Astrocyte of the spinal cord (primary cell): ENCODE results near the gene LCLAT1.

Experiments
- DNase-seq: peaks from one replicate; pipeline ENCODE4 v3.0.0; 2011; ENCODE audit warnings: low read depth, low spot score
- H3K4me3 ChIP-seq: 2 replicates; pipeline ENCODE4 v1.5.1; 2011; ENCODE audit warnings: low read depth, mild to moderate bottlenecking, low read length, moderate library complexity
- in situ Hi-C: cut with HindIII; loops from 2 replicates; pipeline ENCODE4 v1.10.0; 2017; ENCODE audit warnings: low sequenced_read_pairs
- TF ChIP-seq, protein P1 (sequence below): IDR thresholded peaks from 2 replicates; pipeline ENCODE4 v1.5.1; 2012; ENCODE audit warnings: low read depth, mild to moderate bottlenecking, low read length, inconsistent platforms

LCLAT1 gene

DNA sequence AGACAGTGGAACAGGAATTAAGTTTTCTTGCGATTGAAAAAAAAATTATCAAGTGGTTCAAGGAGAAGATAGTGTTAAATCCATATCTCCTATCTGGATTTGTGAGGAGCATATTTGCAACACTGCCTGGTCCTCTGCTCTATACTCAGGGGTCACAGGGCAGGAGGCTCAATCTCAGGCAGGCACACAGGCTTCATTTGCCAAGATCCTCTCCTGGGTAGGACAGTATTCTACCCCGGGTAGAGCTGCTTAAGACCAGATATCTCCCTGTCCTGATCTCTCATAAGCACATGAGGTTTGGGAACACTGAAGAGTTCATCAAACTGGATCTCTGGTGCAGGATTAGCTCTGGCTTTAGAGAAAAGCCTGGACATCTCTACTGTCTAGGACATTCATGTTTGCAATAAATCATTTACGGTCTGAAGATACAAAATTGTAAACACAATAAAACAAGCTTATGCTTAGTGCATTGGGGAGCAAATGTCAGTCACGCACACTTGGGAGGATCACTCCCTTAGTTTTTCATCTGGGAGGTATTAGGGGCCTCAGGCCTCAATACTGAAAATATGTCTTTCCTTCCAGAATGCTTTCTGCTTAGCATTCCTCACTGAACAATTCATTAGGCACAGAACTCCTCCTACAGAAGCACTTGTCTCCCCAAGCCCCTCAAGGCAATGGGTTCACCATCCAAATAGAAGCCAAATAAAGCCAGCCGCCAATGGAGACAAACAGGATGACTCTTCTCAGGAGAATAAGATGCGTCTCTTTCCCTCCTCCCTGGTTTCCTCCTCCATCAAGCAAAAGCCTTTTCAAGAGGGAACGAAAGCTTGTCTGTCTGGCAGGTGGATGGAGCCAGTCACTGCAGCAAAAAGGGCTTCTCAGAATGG lies 34.1 kb upstream of the LCLAT1 start:
- in situ Hi-C loops = no loop called here
- no peak for DNase-seq
- TF ChIP-seq, protein P1, sequence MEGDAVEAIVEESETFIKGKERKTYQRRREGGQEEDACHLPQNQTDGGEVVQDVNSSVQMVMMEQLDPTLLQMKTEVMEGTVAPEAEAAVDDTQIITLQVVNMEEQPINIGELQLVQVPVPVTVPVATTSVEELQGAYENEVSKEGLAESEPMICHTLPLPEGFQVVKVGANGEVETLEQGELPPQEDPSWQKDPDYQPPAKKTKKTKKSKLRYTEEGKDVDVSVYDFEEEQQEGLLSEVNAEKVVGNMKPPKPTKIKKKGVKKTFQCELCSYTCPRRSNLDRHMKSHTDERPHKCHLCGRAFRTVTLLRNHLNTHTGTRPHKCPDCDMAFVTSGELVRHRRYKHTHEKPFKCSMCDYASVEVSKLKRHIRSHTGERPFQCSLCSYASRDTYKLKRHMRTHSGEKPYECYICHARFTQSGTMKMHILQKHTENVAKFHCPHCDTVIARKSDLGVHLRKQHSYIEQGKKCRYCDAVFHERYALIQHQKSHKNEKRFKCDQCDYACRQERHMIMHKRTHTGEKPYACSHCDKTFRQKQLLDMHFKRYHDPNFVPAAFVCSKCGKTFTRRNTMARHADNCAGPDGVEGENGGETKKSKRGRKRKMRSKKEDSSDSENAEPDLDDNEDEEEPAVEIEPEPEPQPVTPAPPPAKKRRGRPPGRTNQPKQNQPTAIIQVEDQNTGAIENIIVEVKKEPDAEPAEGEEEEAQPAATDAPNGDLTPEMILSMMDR = no peak
- H3K4me3 ChIP-seq = no peak overlapping the region

GRCh38 chr2:30414961-30415360 lies 32.1 kb upstream of the LCLAT1 start:
- no peak for DNase-seq
- no peak overlapping the region for H3K4me3 ChIP-seq
- TF ChIP-seq, protein P1 = no peak
- in situ Hi-C loops = no loop called here

- in situ Hi-C loops = no loop called here
- TF ChIP-seq, protein P1 = no peak
- no peak for DNase-seq
- H3K4me3 ChIP-seq = no peak overlapping the region
These were observed 29.8 kb upstream of the LCLAT1 start for GRCh38 chr2:30417253-30417652.

GRCh38 chr2:30421026-30421603 lies 25.9 kb upstream of the LCLAT1 start:
- H3K4me3 ChIP-seq = no peak overlapping the region
- DNase-seq = no peak
- TF ChIP-seq, protein P1 = no peak
- in situ Hi-C loops = no loop called here

DNA sequence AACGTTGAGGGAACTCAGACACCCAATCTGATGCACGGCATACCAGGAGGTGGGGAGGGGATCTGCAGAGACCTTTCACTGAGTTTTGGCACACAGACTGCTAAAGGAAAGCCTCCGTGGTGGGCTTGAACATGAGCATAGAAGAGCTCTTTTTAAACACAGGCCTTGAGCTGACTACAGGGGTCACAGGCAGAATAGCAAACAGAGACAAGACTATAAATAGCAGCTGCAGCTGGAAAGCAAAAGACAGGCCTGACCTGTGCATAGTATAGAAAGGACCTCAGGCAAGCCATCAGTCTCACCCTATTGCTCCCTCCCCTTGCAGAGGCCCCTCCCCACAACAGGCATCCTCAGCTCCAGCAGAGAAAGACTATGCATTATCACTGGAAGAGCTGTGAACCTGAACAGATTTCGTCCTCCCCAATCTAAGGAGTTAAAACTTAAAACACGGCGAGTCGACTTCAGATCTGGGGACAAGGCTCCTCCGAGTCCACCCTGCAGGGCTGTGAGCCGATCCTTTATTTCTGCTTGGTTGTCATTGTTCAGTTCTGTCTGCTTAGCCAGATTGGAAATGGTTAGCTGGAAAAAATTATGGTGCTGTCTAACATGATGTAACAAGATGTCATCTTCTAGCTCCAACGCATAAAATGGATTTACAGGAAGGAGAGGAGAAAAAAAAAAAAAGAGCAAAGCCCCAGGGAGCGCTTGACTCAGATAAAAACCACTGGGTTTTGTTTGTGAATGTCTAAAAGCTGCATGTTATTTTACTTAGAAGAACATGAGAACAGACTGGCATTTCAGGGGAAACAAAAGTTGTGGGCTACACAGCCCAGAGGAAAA lies 25.2 kb upstream of the LCLAT1 start:
- TF ChIP-seq, protein P1 = no peak
- in situ Hi-C loops = no loop called here
- peak; percentile 92 for DNase-seq
- H3K4me3 ChIP-seq = no peak overlapping the region

DNA sequence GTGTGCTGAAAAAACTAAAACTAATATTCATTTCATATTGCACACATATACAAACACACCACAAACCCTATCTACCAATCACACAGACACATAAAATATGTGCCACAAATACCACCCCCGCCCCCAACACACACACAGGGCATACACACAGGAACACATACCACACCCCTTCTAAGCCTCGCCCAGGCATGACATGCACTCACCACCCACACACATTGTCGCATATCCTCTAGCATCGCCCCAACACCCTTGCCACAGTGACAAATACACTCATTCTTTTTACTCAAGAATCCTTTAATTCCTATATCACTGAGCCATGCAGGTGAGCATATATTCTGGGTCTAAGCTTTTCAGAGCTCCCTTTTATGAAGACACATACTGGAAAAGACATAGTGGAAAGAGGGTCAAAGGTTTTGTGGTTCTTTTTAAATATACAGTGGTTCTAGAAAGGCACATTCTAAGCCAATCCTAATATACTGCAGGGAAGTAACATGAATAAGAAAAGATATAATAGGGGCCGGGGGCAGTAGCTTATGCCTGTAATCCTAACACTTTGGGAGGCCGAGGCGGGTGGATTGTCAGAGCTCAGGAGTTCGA lies 24.5 kb upstream of the LCLAT1 start:
- no peak for DNase-seq
- H3K4me3 ChIP-seq = no peak overlapping the region
- TF ChIP-seq, protein P1 = no peak
- in situ Hi-C loops = no loop called here
